Measurements from ENCODE around the gene KLHL17.

DNA sequence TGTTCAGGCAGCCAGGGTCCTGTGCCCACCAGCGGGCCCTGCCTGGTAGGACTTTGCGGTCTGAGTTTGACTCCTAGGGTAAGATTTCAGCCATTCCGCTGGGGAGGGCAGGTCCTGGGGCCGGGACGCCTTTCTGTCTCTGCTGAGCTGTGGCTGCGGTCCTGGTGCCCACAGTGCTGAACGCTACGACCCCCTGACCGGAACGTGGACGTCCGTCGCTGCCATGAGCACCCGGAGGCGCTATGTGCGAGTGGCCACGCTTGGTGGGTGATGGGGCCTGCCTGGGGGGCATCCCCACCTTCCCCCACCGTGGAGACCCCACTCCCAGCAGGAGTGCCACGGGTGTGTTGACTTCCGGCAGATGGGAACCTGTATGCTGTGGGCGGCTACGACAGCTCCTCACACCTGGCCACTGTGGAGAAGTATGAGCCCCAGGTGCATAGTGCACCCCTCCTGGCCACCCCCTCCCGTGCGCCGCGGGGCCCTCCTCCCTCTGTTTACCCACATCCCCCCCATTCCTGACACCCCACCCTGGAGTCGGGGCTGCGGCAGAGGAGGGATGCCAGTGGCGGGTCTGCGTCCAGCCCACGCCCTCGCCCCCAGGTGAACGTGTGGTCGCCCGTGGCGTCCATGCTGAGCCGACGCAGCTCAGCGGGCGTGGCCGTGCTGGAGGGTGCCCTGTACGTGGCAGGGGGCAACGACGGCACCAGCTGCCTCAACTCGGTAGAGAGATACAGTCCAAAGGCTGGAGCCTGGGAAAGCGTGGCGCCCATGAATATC lies 3.6 kb downstream of the KLHL17 start:
- TF ChIP-seq, protein P1, sequence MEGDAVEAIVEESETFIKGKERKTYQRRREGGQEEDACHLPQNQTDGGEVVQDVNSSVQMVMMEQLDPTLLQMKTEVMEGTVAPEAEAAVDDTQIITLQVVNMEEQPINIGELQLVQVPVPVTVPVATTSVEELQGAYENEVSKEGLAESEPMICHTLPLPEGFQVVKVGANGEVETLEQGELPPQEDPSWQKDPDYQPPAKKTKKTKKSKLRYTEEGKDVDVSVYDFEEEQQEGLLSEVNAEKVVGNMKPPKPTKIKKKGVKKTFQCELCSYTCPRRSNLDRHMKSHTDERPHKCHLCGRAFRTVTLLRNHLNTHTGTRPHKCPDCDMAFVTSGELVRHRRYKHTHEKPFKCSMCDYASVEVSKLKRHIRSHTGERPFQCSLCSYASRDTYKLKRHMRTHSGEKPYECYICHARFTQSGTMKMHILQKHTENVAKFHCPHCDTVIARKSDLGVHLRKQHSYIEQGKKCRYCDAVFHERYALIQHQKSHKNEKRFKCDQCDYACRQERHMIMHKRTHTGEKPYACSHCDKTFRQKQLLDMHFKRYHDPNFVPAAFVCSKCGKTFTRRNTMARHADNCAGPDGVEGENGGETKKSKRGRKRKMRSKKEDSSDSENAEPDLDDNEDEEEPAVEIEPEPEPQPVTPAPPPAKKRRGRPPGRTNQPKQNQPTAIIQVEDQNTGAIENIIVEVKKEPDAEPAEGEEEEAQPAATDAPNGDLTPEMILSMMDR (IDR thresholded peaks at IDR 0.05; ENCODE audit: low read depth, low read length, missing input control): no peak
- no peak for TF ChIP-seq GABPA (IDR thresholded peaks at IDR 0.05 in 1 of 2, conservative IDR thresholded peaks at IDR 0.05 in 1 of 2)
- TF ChIP-seq, protein P2, sequence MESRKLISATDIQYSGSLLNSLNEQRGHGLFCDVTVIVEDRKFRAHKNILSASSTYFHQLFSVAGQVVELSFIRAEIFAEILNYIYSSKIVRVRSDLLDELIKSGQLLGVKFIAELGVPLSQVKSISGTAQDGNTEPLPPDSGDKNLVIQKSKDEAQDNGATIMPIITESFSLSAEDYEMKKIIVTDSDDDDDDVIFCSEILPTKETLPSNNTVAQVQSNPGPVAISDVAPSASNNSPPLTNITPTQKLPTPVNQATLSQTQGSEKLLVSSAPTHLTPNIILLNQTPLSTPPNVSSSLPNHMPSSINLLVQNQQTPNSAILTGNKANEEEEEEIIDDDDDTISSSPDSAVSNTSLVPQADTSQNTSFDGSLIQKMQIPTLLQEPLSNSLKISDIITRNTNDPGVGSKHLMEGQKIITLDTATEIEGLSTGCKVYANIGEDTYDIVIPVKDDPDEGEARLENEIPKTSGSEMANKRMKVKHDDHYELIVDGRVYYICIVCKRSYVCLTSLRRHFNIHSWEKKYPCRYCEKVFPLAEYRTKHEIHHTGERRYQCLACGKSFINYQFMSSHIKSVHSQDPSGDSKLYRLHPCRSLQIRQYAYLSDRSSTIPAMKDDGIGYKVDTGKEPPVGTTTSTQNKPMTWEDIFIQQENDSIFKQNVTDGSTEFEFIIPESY (IDR thresholded peaks at IDR 0.05): no peak
- TF ChIP-seq JUND (IDR thresholded peaks at IDR 0.05): no peak
- no peak for TF ChIP-seq MAX (IDR thresholded peaks at IDR 0.05)
- no peak for TF ChIP-seq FOXA1 (IDR thresholded peaks at IDR 0.05)
- no peak for TF ChIP-seq SP1 (IDR thresholded peaks at IDR 0.05)
